ENCODE results near the gene GRIN2A. TPM values are rescaled to one million over a fixed set of nuclear protein-coding genes. Genes with fewer than 3 reads are reported as not detected.

Gene GRIN2A
- polyA plus RNA-seq, 1 donor (not counting 4 experiments of a cell fraction or from before 2014, with no cell fraction given) = 0.01 TPM

DNA sequence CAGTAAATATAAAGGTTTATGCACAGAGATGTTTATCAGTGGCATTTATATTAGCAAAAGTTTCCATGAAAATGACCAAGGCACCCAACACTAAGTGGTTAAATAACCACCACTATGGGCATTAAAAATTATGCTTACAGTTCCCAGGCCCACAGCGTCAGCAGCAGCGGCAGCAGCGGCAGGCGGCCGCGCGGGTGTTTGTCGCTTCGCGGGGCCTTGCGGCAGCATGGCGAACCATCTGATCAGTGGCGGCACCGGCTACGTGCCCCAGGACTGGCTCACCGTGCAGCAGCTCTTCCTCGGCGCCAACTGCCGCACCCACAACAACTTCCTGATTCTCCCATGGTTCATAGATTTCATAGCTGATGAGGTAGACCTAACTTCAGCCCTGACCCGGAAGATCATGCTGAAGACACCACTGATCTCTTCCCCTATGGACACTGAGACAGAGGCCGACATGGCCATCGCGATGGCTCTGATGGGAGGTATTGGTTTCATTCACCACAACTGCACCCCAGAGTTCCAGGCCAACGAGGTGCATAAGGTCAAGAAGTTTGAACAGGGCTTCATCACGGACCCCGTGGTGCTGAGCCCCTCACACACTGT lies 71.0 kb downstream of the GRIN2A start:
- H3K27me3 ChIP-seq (ENCODE audit: control insufficient read depth, extremely low read depth, insufficient read depth, low read length) = no peaks in the 10 kb centered on the region
- H3K79me2 ChIP-seq (ENCODE audit: control insufficient read depth, insufficient read depth, low read length) = no peaks in the 10 kb centered on the region
- DNase-seq (ENCODE audit: low read depth, low spot score) (no peak), FAIRE-seq (no peak)
- dilution Hi-C loops (cut with MboI; ENCODE audit: extremely low pct_ligation_motif_present, low sequenced_read_pairs) = no loop called here
- H3K4me2 ChIP-seq (ENCODE audit: control insufficient read depth, extremely low read depth, insufficient read depth, low read depth, low read length) = no peak overlapping the region
- no peaks in the 10 kb centered on the region for H3K4me1 ChIP-seq (ENCODE audit: control insufficient read depth, extremely low read depth, insufficient read depth, low read length)
- H3K36me3 ChIP-seq (ENCODE audit: control insufficient read depth in 2 of 2, extremely low read depth in 1 of 2, insufficient read depth in 2 of 2, low read length in 2 of 2) = no peaks in the 10 kb centered on the region
- no peaks in the 10 kb centered on the region for H3K9me1 ChIP-seq (ENCODE audit: control insufficient read depth, extremely low read depth, insufficient read depth, low read length)
- no peaks in the 10 kb centered on the region for H4K20me1 ChIP-seq (ENCODE audit: control insufficient read depth, extremely low read depth, insufficient read depth, low read length)
- no peak for TF ChIP-seq EZH2 (IDR thresholded peaks at IDR 0.05; ENCODE audit: low read length)
- TF ChIP-seq CTCF (optimal IDR thresholded peaks at IDR 0.05 in 1 of 3, IDR thresholded peaks at IDR 0.05 in 1 of 3, conservative IDR thresholded peaks at IDR 0.05 in 1 of 3; ENCODE audit: extremely low read depth in 1 of 3, insufficient read depth in 2 of 3, low read length in 3 of 3) = no peak
- H3K9ac ChIP-seq (ENCODE audit: control insufficient read depth, extremely low read depth, insufficient read depth, low read length) = no peak overlapping the region
- no peak overlapping the region for H2AFZ ChIP-seq (ENCODE audit: control insufficient read depth, low read length)
- H3K4me3 ChIP-seq (ENCODE audit: control insufficient read depth in 2 of 3, extremely low read depth in 1 of 3, insufficient read depth in 2 of 3, low read depth in 1 of 3, low read length in 3 of 3) = no peak overlapping the region
- no peak overlapping the region for H3K27ac ChIP-seq (ENCODE audit: control insufficient read depth, insufficient read depth, low read length)
- no peaks in the 10 kb centered on the region for H3K9me3 ChIP-seq (ENCODE audit: control insufficient read depth, low read depth, low read length)

- dilution Hi-C loops (cut with MboI; ENCODE audit: extremely low pct_ligation_motif_present, low sequenced_read_pairs) = no loop called here
- Histone ChIP-seq H4K20me1 (ENCODE audit: control insufficient read depth, extremely low read depth, insufficient read depth, low read length) (no peaks in the 10 kb centered on the region), H3K27me3 (ENCODE audit: control insufficient read depth, extremely low read depth, insufficient read depth, low read length) (no peaks in the 10 kb centered on the region), H3K9ac (ENCODE audit: control insufficient read depth, extremely low read depth, insufficient read depth, low read length) (no peak overlapping the region), H2AFZ (ENCODE audit: control insufficient read depth, low read length) (no peak overlapping the region), H3K27ac (ENCODE audit: control insufficient read depth, insufficient read depth, low read length) (no peak overlapping the region), H3K79me2 (ENCODE audit: control insufficient read depth, insufficient read depth, low read length) (no peaks in the 10 kb centered on the region), H3K9me3 (ENCODE audit: control insufficient read depth, low read depth, low read length) (no peaks in the 10 kb centered on the region), H3K4me1 (ENCODE audit: control insufficient read depth, extremely low read depth, insufficient read depth, low read length) (no peaks in the 10 kb centered on the region), H3K9me1 (ENCODE audit: control insufficient read depth, extremely low read depth, insufficient read depth, low read length) (no peaks in the 10 kb centered on the region), H3K4me2 (ENCODE audit: control insufficient read depth, extremely low read depth, insufficient read depth, low read depth, low read length) (no peak overlapping the region), H3K4me3 (ENCODE audit: control insufficient read depth in 2 of 3, extremely low read depth in 1 of 3, insufficient read depth in 2 of 3, low read depth in 1 of 3, low read length in 3 of 3) (no peak overlapping the region), H3K36me3 (ENCODE audit: control insufficient read depth in 2 of 2, extremely low read depth in 1 of 2, insufficient read depth in 2 of 2, low read length in 2 of 2) (no peaks in the 10 kb centered on the region)
- DNase-seq (ENCODE audit: low read depth, low spot score) = no peak
- TF ChIP-seq EZH2 (IDR thresholded peaks at IDR 0.05; ENCODE audit: low read length) = no peak
- no peak for TF ChIP-seq CTCF (optimal IDR thresholded peaks at IDR 0.05 in 1 of 3, IDR thresholded peaks at IDR 0.05 in 1 of 3, conservative IDR thresholded peaks at IDR 0.05 in 1 of 3; ENCODE audit: extremely low read depth in 1 of 3, insufficient read depth in 2 of 3, low read length in 3 of 3)
- FAIRE-seq = no peak
Measured at GRCh38 chr16:10110552-10110951, 71.7 kb downstream of the GRIN2A start.

All from keratinocyte (primary cell).